Loucy (cell line): ENCODE results near the gene CHD6.

Source experiments
- EZH2phosphoT487 ChIP-seq: fragments of 200-600 bp; IDR thresholded peaks from 2 replicates; pipeline ENCODE4 v1.6.1; 2018; ENCODE audit warnings: antibody characterized with exemption, mild to moderate bottlenecking, moderate library complexity, borderline replicate concordance
- TF ChIP-seq, protein P1 (sequence below): fragments of 200-600 bp; sonication (generic); conservative IDR thresholded peaks from 2 replicates; pipeline ENCODE4 v1.5.1; 2014; ENCODE audit warnings: mild to moderate bottlenecking, antibody characterized with exemption, low read length

DNA sequence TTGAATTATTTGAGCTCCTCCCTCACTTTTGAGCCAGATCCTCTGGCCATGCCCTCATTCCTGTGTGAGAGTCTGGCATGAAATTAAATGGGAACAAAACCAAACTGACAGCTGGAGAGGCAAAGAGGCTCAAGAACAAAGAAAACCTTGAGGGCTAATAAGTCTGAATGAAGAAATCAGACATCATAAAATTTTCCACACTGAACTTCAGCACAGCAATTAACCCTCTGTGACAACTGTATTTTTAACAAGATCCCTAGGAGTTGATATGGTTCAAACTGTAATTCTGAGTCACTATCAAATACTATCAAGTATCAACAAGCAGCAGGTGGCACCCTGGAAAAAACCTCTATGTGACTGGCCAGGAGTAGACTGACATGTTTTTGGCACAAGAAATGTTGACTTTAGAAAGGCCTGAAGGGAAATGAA lies 142.2 kb downstream of the CHD6 start:
- TF ChIP-seq, protein P1, sequence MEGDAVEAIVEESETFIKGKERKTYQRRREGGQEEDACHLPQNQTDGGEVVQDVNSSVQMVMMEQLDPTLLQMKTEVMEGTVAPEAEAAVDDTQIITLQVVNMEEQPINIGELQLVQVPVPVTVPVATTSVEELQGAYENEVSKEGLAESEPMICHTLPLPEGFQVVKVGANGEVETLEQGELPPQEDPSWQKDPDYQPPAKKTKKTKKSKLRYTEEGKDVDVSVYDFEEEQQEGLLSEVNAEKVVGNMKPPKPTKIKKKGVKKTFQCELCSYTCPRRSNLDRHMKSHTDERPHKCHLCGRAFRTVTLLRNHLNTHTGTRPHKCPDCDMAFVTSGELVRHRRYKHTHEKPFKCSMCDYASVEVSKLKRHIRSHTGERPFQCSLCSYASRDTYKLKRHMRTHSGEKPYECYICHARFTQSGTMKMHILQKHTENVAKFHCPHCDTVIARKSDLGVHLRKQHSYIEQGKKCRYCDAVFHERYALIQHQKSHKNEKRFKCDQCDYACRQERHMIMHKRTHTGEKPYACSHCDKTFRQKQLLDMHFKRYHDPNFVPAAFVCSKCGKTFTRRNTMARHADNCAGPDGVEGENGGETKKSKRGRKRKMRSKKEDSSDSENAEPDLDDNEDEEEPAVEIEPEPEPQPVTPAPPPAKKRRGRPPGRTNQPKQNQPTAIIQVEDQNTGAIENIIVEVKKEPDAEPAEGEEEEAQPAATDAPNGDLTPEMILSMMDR = no peak
- no peak for TF ChIP-seq EZH2phosphoT487
